GM18870 (cell line): ENCODE measurements around the gene NUP133.
"Not testable (repeated sequence)": the region's sequence is repeated elsewhere in the genome, so short reads cannot be mapped to it uniquely, and the experiment has no call there.

Experiments
- ATAC-seq: cut with Tn5 transposase; IDR thresholded peaks from one replicate; pipeline ENCODE4 v1.9.1; 2021; ENCODE audit warnings: moderate library complexity; ENCODE audit not compliant: unreplicated experiment

Gene NUP133

DNA sequence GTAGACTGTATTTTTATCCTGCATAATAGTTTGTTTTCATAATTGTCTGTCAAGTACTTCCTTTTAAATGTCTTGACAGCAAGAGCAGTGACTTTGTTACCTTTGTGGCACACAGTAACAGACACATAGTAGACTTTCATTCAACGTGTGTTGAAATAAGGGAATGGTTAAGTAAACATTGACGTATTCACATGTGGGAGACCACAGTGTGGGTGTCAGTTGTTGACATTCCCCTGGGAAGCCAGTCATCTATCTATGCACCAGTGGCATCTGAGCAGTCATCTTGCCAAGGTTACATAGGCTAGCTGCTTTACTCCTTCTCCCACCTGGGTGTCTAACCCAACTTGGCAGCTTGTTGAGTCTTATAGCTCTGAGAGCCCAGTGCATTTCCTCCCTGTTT is 1.4 kb upstream of the NUP133 start:
- ATAC-seq = no peak

DNA sequence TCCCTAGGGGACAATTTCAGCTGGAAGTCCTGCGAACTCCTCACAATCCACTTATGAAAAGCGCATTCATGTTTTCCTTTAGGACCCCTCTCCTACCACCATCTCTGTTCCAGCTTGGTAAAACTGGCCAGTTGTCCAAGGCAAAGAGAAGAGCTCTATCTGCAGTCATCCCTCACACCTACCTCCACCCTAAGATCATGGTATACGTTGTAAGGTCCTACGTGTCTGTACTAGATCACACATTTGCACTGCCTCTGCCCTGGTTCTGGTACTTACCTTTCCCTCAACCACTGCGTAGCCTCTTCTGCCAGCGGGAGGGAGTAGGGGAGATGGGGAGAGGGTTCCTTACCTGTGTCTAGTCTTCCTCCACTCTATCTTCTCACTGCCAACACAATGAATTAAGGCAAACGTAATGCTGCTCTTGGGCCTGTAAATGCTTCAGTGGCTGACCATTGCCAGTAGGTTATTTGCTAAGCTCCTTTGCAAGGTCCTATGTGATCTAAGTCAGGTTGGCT is 739 bp upstream of the NUP133 start:
- no peak for ATAC-seq

DNA sequence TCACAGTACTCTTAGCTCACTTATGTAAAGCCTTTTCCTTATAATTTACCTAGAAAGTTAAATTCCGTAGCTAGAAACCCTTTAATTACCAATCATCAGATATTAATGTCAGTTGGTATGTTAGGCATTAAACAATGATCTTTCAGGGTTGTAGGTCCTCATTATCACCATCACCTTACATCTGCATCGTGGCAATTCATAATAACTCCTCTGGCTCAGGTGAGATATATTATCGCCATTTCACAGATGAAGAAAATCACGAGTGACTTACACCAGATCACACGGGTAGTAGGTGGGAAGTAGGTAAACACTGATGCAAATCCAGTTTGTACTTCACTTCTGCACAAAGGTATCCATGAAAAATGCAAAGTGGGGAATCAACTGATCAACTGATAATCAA is 639 bp downstream of the NUP133 start:
- ATAC-seq = no peak

DNA sequence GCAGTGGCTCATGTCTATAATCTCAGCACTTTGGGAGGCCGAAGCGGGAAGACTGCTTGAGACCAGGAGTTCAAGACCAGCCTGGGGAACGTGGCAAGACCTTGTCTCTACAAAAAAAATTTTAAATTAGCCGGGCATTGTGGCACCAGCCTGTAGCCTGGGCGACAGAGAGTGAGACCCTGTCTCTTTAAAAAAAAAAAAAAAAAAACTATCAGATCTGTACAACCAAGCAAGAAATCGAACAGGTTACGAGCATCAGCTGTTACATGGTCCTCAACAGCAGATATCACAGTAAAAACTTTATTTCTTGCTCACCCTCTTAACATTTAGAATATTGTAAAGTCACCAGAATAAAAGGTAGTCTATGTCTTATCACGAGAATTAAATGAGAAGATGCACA is 1.5 kb downstream of the NUP133 start:
- ATAC-seq = no peak

DNA sequence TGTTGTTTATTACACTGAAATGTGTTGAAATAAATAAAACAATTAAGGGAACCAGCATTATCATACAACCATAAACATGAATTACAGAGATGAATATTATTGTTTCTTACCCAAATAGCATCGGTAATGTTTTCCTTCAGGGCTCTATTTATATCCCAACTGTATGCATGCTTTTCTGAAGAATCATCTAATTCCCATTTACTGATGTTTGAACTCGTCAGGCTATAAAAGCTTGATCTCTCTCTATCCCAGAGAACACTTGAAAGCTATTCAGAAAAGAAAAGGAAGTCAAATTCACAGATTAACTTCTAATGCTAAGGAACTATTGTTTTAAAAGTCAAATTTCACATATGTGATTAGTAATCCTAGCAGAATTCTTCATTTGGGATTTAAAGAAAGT is 12.4 kb downstream of the NUP133 start:
- no peak for ATAC-seq

DNA sequence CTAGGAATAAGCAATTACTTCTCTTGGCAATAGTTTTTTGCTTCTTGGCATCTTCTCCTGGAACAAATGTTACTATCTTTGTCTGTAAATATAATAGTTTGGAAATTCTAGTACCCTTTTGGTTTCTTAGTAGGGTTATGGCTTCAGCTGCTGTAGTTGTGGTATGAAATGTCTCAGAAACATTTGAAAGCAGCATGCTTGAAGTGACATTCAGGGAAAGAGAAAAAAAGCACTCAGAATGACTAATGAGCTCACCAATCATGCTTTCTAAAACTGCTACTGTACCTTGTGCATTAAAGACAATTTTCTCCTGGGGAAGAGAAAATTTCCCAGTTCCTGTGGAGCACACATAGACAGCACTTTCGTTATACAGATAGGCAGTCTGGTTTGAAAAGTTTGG is 21.0 kb downstream of the NUP133 start:
- ATAC-seq = no peak

DNA sequence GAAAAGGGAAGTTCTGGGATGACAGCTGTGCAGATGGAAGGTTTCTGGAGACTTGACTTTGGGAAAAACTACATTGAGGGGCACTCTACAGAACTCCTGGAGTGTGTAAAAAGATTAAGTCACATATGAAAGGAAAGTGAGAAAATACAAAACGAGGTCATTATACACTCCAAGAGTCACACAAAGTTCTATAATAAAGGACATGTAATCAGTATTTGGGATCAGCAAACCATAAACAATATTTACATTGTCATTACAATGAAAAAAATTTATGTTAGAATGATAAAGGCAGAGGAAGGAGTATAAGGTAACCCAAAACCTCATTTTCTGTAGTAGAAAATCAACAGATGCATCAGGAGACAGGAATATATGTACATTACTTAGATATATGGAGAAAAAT is 22.8 kb downstream of the NUP133 start:
- ATAC-seq = no peak

DNA sequence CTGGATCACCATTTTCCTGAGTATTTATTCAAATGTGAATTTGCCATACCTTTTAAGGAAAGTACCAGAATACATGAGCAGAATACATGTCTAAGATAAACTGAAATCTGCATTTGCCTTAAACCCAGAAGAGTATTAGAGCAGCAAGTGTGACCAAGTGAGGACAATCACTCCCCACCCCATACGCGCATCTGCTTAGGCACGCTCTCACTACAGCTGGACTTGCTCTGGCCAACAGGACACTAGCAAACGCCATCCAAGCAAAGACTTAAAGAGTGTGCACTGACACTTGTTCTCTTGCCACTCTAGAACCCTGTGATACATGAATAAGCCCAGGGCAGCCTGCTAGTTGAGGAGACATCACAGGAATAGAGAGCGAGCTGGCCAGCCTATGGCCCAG is 25.6 kb downstream of the NUP133 start:
- ATAC-seq = no peak

DNA sequence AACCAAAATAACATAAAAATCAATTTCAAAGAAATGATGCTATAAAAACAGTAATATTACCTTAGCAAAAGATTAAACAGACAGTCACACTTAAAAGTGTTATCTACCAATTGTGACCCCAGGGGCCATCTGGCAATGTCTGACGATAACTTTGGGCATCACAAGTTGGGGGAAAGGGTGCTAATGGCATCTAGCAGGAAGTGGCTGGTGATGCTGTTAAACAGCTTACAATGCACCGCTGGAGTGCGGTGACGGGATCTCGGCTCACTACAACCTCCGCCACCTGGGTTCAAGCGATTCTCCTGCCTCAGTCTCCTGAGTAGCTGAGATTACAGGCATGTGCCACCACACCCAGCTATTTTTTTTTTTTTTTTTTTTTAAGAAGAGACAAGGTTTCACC is 27.6 kb downstream of the NUP133 start:
- ATAC-seq = no peak

DNA sequence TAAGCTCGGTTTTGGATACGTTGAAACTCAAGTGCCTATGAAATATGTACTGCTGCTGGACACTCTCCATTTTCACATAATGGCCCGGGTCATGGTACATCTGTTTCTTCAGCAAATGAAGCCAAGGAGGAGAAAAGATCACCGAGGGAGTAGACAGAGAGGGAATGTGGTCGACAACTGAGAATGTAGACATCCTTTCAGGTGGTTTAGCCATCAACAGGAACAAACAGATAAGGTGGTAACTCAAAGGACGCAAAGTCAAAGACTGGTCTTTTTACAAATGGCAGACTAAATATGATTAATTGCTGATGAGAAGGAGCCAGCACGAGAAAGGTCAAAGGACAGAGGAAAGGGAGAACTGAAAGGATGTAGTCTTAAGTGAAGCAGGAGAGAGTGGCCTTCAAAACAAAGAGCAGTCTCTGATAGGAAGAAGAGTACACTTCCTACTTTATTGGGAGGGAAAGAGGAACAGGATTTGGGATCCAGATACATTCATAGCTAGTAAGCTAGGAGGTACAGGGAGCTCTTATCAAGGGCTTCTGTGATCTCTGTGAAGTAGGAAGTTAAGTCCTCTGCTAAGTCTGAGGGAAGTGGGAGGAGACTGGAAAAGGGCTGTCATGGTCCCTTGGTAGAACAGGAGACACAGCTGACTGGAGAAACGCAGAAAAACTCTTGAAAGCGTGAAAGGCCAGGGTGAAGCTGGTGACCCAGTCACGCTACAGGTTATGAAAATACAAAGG is 28.3 kb downstream of the NUP133 start:
- peak; percentile 58 for ATAC-seq

DNA sequence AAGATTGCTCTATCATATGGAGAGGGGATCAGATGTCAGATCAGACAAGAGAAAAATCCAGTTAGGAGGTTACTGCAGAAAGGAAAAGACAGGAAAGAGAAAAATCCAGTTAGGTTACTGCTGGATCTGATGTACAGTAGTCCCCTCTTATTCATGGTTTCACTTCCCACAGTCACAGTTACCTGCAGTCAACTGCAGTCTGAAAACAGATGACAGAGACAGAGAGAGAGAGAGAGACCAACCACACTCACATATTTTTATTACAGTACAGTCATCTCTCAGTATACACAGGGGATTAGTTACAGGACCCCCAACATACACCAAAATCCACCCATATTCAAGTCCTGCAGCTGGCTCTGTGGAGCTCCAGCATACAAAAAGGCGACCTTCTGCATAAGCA is 29.3 kb downstream of the NUP133 start:
- ATAC-seq = peak; percentile 57

DNA sequence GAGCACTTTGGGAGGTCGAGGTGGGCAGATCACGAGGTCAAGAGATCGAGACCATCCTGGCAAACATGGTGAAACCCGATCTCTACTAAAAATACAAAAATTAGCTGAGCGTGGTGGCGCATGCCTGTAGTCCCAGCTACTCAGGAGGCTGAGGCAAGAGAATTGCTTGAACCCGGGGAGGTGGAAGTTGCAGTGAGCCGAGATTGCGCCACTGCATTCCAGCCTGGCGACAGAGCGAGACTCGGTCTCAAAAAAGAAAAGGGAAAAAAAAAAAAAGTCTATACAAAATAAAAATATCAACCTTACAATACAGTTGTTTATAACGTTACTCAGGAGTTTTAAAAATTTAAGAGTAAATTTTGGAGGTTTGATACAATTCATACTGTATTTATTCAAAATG is 32.3 kb downstream of the NUP133 start:
- ATAC-seq = not testable (repeated sequence)

DNA sequence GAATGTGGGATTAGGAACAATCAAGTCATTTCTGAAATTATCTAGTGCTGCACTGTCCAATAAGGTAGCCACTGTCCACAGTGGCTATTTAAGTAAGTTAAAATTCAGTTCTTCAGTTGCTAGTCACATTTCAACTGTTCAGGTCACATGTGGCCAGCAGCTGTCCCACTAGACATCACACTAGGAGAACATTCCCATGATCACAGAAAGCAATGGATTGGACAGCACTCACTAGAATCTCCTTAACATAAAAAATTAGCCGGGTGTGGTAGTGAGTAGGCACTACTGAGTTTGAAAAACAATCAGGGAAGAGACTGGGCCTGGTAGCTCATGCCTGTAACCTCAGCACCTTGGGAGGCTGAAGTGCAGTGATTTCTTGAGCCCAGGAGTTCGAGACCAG is 33.6 kb downstream of the NUP133 start:
- ATAC-seq = no peak

DNA sequence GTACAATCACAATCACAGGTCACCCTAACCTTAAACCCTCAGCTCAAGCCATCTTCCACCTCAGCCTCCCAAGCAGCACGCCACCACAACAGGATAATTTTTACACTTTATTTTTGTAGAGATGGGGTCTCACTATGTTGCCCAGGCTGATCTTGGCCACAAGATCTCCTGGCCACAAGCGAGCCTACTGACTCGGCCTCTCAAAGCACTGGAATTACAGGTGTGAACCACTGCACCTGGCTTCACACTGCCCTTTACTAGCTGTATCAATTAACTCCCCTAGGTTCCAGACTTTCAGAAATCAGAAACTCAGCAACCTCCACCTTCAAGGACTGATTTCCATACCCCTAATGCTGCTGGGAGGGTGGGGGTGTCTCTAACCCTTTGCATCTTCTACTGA is 37.0 kb downstream of the NUP133 start:
- no peak for ATAC-seq

DNA sequence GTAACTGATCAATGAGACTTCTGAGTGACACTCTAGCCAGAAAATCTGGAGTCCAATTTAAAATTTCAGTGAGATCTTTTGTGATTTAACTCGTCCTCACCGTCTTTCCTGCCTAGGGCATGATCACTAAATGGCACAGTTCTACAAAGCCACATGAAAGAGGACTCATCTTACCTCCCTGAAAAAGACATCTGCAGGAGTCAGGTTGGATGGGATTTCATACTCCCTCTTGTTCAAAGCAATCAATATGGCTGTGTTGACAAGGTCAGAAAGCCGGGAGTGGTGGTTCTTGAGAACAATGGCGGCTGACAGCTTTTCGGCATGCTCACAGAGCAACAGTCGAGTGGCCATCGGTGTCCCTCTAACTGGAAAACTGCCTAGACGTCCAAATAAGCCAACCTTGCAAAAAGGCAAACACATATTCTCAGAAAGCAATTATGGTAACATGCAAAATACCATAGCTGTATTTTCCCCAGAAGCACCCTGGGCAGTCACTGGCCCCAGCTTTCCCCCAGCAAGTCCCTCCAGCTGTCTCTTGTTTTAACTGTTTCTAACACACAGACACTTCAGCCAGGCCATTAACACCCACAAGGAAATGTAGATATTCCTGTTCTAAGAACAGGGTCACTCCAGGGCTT is 37.6 kb downstream of the NUP133 start:
- ATAC-seq = no peak

DNA sequence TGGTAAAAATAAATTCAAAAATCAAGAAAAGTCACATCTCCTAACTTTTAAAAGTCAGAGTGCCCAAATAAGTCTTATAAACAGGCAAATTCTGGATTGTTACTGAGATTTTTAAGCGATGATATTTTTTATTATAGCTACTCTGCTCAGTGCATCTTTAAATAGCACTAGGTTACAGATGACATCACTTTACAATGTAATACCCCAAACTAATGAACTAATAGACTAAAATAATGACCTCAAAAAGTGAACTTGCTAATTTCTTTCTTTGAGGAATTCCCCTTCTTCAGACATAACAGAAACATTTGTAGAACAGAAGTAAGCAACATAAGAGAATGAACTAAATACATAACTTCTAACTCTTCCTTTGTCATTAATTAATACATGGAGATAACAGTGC is 41.3 kb downstream of the NUP133 start:
- no peak for ATAC-seq

DNA sequence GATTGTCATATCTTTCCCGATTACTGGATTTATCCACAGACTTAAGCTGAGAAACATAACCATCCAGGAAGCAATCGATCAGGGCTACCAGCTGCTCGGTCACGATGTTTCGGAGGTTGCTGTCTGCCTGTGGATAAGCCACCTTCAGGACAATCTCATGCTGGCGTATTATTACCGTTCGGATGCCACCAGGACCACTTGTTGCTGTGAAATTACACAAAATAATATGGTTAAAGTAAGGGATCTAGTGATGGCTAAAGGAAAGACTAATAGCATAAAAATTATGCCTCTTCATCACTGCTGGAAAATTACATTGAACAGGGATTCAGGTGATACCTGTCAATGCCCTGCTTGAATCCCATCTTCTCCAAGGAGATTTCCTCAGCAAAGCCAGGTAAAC is 43.5 kb downstream of the NUP133 start:
- ATAC-seq = no peak

DNA sequence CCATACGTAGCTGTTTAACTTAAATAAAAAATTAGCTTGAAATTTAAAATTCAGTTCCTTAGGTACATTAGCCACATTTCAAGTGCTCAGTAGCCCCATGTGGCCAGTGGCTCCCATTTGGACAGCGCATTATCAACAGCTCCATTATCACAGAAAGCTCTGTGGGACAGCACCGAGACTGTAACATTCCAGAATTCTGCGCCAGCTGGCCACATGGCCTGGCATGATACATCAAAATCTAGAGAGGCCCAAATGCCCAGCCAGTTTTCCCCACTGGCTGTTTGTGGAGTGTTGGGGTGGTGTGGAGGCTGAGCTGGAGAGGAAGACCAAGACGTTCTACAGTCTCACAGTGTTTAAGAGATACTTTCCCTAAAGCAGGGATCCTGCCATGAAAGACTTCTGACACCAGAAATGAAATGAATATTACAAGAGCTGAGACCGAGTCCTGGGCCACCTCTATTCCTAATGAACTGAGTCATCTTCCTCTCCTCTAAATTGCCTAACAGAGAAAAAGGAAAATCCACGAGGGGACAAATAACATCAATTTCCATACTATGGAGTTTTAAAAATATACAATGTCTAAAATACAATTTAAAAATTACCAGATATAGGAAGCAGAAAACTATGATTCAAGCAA is 47.0 kb downstream of the NUP133 start:
- ATAC-seq = no peak

DNA sequence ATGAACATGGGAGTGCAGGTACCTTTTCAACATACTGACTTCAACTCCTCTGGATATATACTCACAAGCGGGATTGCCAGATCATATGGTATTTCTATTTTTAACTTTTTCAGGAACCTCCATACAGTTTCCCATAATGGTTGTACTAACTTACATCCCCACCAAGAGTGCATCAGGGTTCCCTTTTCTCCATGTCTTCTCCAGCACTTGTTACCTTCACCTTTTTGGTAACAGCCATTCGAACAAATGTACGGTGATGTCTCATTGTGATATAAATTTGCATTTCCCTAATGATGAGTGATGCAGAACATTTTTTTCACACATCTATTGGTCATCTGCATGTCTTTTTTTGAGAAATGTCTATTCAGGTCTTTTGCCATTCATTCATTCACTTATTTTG is 48.3 kb downstream of the NUP133 start:
- no peak for ATAC-seq

DNA sequence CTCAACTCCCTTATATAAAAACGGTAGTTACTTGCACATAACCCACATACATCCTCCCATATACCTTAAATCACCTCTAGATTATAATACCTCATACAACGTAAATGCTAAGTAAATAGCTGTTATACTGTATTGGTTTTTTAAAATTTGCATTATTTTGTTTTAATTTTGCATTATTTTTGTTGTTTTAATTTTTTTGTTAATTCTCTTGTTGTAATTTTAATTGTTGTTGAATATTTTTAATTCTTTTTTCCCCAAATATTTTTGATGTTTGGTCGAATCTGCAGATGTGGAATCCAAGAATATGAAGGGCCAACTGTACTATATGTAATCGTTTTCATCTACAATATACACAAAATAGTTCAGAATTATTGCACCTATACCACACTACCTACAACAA is 50.7 kb downstream of the NUP133 start:
- ATAC-seq = no peak

DNA sequence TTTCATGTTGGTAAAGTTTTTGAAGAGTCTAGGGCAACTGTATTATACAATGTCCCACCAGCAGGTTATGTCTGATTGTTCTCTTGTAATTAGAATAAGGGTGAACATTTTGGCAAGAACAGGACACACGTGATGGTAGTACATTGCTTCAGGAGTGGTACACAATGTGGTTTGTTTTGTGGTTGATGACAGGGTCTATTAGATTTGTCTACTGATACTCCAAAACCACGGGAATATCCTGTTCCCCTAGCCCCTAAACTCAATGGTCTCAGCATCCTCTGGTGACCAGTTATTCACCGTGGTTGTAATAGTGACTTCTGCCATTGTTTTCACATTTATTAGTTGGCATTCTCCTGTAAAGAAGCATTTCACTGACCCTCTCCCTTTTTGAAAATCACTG is 52.1 kb downstream of the NUP133 start:
- ATAC-seq = no peak

DNA sequence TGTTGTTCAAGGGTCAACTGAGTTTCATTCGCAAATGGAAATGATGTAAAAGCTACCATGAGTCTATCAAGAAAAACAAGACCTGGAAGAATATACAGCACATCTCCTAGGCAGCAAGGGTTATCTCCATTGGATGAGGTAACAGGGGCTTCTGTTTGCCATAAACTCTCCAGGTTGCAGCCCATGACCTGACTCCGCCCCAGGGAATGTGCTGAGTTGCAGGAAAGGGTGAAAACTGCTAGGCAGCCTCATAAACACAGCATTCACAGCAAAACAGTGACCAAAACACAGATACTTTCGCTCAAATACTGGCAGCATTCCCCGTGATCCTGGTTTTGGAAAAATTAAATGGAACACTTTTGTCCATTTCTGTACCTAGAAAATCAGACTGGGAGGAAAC is 54.1 kb downstream of the NUP133 start:
- ATAC-seq = no peak
